HEK293T (cell line): ENCODE measurements around the gene TMEFF2.
"Not testable (repeated sequence)": the region's sequence is repeated elsewhere in the genome, so short reads cannot be mapped to it uniquely, and the experiment has no call there.

Source experiments
- CTCF ChIA-PET: fragments of 350-600 bp; formaldehyde crosslinking; extraction: SDS; loops from one replicate; lab custom pipeline; 2021; ENCODE audit warnings: antibody characterized with exemption, inconsistent platforms; lab: Yijun Ruan, JAX
- POLR2A ChIA-PET: fragments of 350-600 bp; formaldehyde crosslinking; extraction: SDS; loops from one replicate; lab custom pipeline; 2020; ENCODE audit warnings: antibody characterized with exemption, inconsistent platforms; lab: Yijun Ruan, JAX
- DNase-seq: peaks from one replicate; pipeline ENCODE4 v3.0.0; 2012; ENCODE audit warnings: mixed read lengths; ENCODE audit errors: extremely low spot score
- ARNT ChIP-seq: fragments of 450-650 bp; IDR thresholded peaks from 2 replicates; pipeline ENCODE4 v1.6.1; 2017; ENCODE audit warnings: mild to moderate bottlenecking
- BHLHE40 ChIP-seq: fragments of 450-650 bp; IDR thresholded peaks from 2 replicates; pipeline ENCODE4 v1.6.1; 2016; ENCODE audit warnings: mild to moderate bottlenecking, moderate library complexity, borderline replicate concordance
- CTBP1 ChIP-seq: fragments of 450-650 bp; IDR thresholded peaks from 2 replicates; pipeline ENCODE4 v1.6.1; 2016; ENCODE audit warnings: borderline replicate concordance
- ELF4 ChIP-seq: fragments of 450-650 bp; IDR thresholded peaks from 2 replicates; pipeline ENCODE4 v1.6.1; 2017; ENCODE audit warnings: antibody characterized with exemption
- FOXA1 ChIP-seq: fragments of 450-650 bp; IDR thresholded peaks from 2 replicates; pipeline ENCODE4 v1.6.1; 2016; ENCODE audit warnings: mild to moderate bottlenecking
- FOXK2 ChIP-seq: fragments of 450-650 bp; IDR thresholded peaks from 2 replicates; pipeline ENCODE4 v1.6.1; 2016; ENCODE audit warnings: mild to moderate bottlenecking
- HDGF ChIP-seq: fragments of 450-650 bp; IDR thresholded peaks from 2 replicates; pipeline ENCODE4 v1.6.1; 2017; ENCODE audit warnings: antibody characterized with exemption, borderline replicate concordance
- L3MBTL2 ChIP-seq: fragments of 450-650 bp; conservative IDR thresholded peaks from 2 replicates; pipeline ENCODE4 v1.6.1; 2016; ENCODE audit warnings: mild to moderate bottlenecking
- LEF1 ChIP-seq: fragments of 450-650 bp; IDR thresholded peaks from 2 replicates; pipeline ENCODE4 v1.6.1; 2017; ENCODE audit warnings: mild to moderate bottlenecking, borderline replicate concordance
- NFRKB ChIP-seq: fragments of 450-650 bp; IDR thresholded peaks from 2 replicates; pipeline ENCODE4 v1.6.1; 2016; ENCODE audit warnings: mild to moderate bottlenecking, moderate library complexity
- SP1 ChIP-seq: fragments of 450-650 bp; IDR thresholded peaks from 2 replicates; pipeline ENCODE4 v1.6.1; 2017
- SUZ12 ChIP-seq: fragments of 450-650 bp; IDR thresholded peaks from 2 replicates; pipeline ENCODE4 v1.6.1; 2016; ENCODE audit warnings: mild to moderate bottlenecking
- TARDBP ChIP-seq: fragments of 450-650 bp; IDR thresholded peaks from 2 replicates; pipeline ENCODE4 v1.6.1; 2016
- ZNF384 ChIP-seq: fragments of 450-650 bp; IDR thresholded peaks from 2 replicates; pipeline ENCODE4 v1.6.1; 2016
- TF ChIP-seq, protein P1 (sequence below): fragments of 450-650 bp; IDR thresholded peaks from 2 replicates; pipeline ENCODE4 v1.6.1; 2016

Gene TMEFF2

GRCh38 chr2:191931329-191931728 lies 263.4 kb downstream of the TMEFF2 start:
- no peak for DNase-seq
- TF ChIP-seq ZNF384 (no peak), L3MBTL2 (no peak)
- CTCF ChIA-PET, result no interaction called here
- POLR2A ChIA-PET, result no interaction called here

GRCh38 chr2:191930205-191930604 lies 264.5 kb downstream of the TMEFF2 start:
- ChIA-PET CTCF (no interaction called here), POLR2A (no interaction called here)
- no peak for TF ChIP-seq ARNT
- no peak for TF ChIP-seq HDGF
- TF ChIP-seq FOXA1, result no peak
- no peak for TF ChIP-seq ZNF384
- TF ChIP-seq ELF4, result no peak
- no peak for TF ChIP-seq NFRKB
- TF ChIP-seq LEF1, result no peak
- no peak for TF ChIP-seq BHLHE40
- TF ChIP-seq L3MBTL2, result no peak
- TF ChIP-seq TARDBP, result no peak
- TF ChIP-seq CTBP1, result no peak
- TF ChIP-seq FOXK2, result no peak
- no peak for TF ChIP-seq SP1
- DNase-seq, result no peak

- ChIA-PET CTCF (no interaction called here), POLR2A (no interaction called here)
These were observed 265.4 kb downstream of the TMEFF2 start for GRCh38 chr2:191929288-191929687.

DNA sequence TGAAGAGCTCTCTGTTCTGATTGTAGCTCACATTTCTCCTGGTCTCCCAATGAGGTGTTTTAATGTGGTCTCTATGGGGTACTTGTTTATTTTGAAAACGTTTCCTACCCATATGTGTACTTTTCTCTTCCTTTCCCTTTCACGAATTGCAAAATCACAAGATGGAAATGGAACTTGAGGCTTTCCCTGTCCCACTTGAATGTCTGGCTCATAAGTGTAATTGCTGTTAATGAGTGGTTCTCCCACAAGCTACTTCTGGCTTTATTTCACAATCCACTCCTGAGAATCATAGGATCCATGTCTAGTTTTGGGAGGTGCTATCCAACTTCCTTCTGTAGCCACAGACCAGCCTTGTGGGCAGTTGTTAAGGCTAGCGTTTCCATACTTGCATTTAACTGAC lies 266.7 kb downstream of the TMEFF2 start:
- ChIA-PET POLR2A (no interaction called here), CTCF (no interaction called here)
- TF ChIP-seq NFRKB, result no peak
- DNase-seq, result no peak

More at GRCh38 chr2:191929288-191929687, 265.4 kb downstream of the TMEFF2 start:
- DNase-seq, result no peak
- TF ChIP-seq SUZ12, result no peak

GRCh38 chr2:191927319-191927867 lies 267.3 kb downstream of the TMEFF2 start:
- no peak for DNase-seq
- no peak for TF ChIP-seq CTBP1
- TF ChIP-seq FOXA1, result no peak
- TF ChIP-seq ZNF384, result no peak
- TF ChIP-seq ELF4, result no peak
- POLR2A ChIA-PET, result no interaction called here
- CTCF ChIA-PET, result no interaction called here

DNA sequence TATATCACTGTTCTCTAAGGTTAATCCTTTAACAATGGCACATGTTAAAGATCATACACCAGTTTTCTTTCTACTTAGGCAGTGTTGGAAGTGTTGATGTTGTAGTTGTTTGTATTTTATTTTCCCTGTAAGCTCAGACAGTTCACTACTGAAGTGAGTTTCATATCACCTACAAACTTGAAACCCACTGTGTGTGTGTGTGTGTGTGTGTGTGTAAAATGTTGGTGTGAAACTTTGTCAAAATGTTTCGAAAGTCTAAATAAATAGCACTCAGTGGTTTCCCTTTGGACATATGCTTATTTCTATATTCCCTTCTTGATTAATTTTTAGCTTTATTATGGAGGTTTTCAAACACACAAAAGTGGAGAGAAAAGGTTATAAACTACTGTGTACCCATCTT lies 268.1 kb downstream of the TMEFF2 start:
- no peak for TF ChIP-seq ELF4
- TF ChIP-seq ZNF384, result no peak
- no peak for TF ChIP-seq SUZ12
- no peak for TF ChIP-seq LEF1
- no peak for TF ChIP-seq FOXK2
- no peak for TF ChIP-seq NFRKB
- TF ChIP-seq CTBP1, result no peak
- ChIA-PET CTCF (no interaction called here), POLR2A (no interaction called here)
- no peak for DNase-seq

DNA sequence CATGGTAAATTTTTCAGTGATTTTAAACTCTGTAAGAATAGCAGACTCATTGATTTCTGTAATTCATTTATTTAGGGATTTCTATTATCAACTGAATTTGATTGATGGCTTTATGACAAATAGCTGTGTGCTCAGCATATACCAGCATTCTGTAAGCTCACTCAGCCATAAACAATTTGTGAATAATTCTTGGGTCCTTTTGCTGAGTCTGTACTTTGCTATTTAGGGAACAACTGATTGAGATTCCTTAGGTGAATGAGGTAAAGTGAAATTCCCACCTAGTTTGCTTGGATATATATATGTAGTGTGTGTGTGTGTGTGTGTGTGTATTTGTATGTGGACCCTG lies 271.1 kb downstream of the TMEFF2 start:
- TF ChIP-seq, protein P1, sequence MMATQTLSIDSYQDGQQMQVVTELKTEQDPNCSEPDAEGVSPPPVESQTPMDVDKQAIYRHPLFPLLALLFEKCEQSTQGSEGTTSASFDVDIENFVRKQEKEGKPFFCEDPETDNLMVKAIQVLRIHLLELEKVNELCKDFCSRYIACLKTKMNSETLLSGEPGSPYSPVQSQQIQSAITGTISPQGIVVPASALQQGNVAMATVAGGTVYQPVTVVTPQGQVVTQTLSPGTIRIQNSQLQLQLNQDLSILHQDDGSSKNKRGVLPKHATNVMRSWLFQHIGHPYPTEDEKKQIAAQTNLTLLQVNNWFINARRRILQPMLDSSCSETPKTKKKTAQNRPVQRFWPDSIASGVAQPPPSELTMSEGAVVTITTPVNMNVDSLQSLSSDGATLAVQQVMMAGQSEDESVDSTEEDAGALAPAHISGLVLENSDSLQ, result peak; percentile 34; the same call in 1 of the 2 replicates
- no peak for TF ChIP-seq SP1
- POLR2A ChIA-PET, result no interaction called here
- no peak for DNase-seq
- CTCF ChIA-PET, result no interaction called here

DNA sequence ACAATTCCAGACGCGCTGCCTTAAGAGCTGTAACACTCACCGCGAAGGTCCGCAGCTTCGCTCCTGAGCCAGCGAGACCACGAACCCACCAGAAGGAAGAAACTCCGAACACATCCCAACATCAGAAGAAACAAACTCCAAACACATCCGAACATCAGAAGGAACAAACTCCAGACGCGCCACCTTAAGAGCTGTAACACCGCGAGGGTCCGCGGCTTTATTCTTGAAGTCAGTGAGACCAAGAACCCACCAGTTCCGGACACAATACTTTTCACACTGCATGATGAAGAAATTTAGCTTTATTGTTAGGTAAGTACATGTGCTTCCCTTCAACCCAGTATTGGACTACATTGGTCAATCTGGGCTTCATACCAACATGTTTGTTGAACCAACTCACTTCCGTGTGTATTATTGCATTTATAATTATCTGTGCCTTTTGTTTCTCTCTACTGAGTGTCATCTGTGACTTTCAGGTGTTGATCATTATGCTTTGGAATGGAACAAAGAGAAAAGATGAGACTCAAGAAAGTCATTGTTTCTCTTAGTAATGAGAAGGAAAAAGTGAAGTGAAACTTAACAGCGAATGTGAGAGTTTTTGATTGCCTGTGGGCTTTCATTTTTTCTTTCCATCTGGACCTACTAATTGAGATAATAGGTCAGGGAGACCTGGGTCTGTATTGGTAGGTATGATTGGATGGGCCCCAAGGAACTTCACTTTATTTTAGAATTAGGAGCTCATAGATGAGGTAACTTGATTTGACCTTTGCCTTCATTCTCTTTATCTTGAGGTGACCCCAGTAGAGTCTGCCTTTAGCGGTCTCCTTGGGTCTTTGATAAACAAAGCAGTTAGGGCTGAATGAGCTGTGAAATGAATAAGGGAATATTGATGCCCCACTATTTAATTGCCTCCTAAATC lies 271.7 kb downstream of the TMEFF2 start:
- no peak for DNase-seq
- CTCF ChIA-PET, result no interaction called here

GRCh38 chr2:191921650-191922049 lies 273.1 kb downstream of the TMEFF2 start:
- POLR2A ChIA-PET, DNase-seq, CTCF ChIA-PET: not testable (repeated sequence)

More for the DNA sequence above, 271.7 kb downstream of the TMEFF2 start:
- no peak for TF ChIP-seq ZNF384
- no peak for TF ChIP-seq ARNT
- TF ChIP-seq NFRKB, result no peak
- POLR2A ChIA-PET, result no interaction called here
